ENCODE measurements around the gene NANOGP8.

Gene NANOGP8

DNA sequence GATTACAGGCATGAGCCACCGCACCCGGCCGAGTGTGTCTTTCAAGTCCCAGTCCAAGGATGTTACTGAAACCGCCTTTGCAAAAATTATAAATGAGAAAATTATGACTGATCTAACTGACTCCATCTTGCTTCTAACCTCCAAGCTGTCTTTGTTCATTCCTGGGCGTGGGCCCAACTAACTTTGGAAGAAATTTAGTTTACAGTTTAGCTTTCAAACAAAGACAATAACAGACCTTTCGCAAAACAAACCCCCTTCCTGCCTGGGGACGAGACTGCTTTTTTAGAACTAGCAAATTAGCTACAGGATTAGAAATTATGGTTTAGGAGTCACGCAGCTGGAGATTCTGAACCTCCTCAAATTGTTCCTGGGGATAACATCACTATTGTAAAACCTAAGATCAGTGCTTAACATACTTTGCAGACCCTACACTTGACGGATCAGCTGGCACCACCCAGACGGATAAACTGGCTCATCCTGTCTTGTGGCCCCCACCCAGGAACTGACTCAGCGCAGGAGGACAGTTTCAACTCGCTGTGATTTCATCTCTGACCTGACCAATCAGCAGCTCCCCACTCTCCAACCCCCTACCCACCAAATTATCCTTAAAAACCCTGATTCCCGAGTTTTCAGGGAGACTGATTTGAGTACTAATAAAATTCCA lies 23.8 kb downstream of the NANOGP8 start:
- no peak overlapping the region for H3K4me3 ChIP-seq (ENCODE audit: low read depth, low read length)

DNA sequence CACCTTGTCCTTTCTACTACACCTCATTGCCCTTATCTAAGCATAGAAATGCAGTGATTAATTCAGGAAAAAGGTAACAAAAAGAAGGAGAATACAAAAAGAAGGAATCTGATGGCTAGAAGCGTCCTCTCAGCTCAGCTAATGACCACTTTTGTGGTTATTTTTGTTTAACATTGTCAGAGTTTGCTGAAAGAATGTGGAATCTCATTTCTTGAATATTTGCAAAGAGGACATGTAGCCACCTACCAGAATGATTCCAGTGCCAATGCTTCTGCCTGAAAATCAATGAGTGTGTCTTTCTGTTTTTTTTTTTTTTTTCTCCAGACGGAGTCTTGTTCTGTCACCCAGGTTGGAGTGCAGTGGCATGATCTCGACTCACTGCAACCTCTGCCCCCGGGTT lies 24.5 kb downstream of the NANOGP8 start:
- H3K4me3 ChIP-seq (ENCODE audit: low read depth, low read length): no peak overlapping the region

DNA sequence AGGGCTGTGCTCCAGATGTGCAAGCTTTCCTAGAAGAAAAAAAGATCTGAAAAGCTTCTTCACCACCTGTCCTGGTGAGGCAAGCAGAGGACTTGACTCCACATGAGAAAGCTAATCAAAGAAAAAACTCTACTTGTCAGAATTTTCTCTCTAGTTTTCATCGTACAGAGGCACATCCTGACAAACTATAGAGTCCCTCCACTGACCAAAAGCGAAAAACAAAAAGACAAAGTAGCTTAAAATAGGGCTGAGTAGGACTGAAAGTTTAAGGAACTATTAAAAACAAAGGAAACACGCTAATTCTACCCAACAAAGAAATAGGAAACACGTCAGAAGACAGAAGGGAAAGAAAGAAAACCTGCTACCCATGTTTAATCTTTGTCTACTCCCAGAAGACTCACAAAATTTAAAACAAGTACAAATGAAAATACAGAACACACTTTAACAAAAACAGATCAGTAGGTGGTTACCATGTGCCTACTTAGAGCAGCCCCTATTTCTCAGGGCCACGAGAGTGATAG lies 26.5 kb downstream of the NANOGP8 start:
- H3K4me3 ChIP-seq (ENCODE audit: low read depth, low read length): no peak overlapping the region

DNA sequence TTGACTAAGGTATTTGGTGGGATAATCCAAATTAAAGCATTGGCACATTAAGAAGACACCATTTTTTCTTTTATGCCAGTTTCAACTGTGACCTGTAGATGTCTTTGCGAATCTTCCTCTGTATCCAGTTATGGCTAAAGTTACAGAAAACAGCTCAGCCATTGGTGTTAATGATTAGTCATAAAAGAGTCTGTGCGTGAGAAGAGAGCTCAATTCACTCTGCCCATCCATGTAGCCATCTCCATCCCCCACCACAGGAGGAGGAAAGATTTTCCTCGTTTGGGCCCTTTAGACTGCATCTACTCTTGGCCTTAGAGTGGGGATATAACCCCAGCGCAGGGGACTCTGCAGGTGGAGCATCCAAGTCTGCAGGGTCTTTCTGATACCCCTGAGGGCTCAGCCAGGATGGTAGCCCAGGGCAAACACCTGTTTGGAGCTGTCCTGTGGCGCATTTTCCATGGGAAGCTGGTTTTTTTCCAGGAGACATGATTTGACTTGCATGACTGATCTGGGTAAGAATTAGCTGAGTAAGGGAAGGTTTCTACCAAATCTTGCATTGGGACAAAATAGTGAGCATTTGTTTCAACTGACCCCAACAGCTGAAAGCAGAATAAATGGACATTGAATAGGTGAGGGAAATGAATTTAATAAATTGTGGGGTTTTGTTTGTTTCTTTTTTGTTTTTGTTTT lies 29.5 kb downstream of the NANOGP8 start:
- no peak overlapping the region for H3K4me3 ChIP-seq (ENCODE audit: low read depth, low read length)

DNA sequence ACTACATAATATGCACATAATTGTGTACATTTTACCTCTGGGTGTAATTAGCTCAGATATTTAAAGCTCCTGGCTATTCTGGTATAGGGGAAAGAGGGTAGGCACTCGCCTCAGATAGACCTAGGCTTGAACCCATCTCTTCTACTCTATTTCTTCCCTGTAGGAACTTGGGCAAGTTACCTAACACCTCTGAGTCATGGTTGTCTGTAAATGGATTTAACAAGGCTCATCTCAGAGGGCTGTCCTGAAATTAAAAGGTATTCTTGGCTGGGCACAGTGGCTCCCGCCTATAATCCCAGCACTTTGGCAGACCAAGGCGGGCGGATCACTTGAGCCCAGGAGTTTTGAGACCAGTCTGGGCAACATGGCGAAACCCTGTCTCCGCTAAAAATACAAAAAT lies 30.7 kb downstream of the NANOGP8 start:
- no peak overlapping the region for H3K4me3 ChIP-seq (ENCODE audit: low read depth, low read length)

DNA sequence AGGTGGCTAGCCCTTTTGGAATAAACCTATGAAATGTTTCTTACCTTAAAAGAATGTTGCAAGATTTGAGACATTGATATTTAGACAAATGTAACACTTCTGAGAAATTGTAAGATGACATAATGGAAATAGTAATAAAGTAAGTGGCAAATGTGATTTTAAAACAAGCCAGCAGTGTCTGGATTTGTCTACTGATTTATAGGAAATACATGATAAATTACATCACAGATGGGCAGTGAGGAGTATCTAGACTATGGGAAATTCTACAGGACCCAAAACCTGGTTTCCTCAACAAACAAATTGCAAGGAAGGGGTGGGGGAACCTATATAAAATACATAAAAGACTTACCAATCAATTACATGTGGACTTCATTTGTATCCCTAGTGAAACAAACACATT lies 37.1 kb downstream of the NANOGP8 start:
- no peak overlapping the region for H3K4me3 ChIP-seq (ENCODE audit: low read depth, low read length)

DNA sequence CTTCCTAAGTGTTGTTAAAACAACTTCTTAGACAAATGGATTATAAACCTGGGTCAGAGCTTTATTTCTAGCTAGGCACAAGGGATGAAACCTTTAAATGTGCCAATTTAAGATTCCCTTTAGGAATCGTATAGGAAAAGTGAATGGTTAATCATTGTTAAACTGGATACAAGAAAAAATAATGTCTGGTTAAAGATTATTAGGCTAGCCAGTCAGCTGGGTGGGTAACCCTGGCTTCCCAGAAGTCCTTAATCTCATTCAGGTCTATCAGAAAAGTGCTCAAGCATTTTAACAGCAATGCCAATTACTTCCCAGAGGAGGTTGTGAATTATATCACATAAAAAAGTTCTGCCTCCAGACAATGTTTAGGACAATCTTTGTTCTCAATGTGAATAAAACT lies 37.6 kb downstream of the NANOGP8 start:
- no peak overlapping the region for H3K4me3 ChIP-seq (ENCODE audit: low read depth, low read length)

DNA sequence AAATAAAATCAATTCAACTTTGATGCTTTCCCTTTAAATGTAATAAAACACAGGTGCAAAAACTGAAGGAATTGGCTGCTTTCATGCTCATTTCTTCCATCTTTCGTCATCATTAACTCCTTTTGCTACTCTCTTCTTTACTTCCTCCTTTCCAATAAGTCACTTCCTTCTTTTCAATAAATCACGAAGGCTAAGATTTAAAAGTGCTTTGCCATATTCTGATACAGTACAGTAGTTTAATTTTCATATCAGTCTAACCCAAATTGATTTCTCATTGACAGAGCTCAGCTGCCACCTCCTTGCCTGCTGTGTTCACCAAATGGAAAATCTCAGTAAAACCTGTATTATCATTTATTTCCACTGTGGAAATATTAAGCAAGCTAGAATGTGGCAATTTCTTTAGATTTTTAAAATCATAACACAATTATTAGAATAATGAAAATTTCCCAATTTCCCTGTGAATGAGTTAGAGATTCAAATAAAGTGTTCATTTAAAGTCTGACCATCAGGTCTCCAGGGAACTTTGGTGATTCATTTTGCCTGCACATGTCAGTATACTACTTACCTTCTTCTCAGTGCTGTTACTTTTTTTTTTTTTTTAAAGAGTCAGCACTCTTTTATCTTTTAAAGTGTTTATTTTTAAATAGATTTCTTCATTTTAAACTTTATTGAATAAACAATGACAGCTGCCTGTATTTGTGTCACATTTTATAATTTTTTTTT lies 41.6 kb downstream of the NANOGP8 start:
- H3K4me3 ChIP-seq (ENCODE audit: low read depth, low read length): no peak overlapping the region

DNA sequence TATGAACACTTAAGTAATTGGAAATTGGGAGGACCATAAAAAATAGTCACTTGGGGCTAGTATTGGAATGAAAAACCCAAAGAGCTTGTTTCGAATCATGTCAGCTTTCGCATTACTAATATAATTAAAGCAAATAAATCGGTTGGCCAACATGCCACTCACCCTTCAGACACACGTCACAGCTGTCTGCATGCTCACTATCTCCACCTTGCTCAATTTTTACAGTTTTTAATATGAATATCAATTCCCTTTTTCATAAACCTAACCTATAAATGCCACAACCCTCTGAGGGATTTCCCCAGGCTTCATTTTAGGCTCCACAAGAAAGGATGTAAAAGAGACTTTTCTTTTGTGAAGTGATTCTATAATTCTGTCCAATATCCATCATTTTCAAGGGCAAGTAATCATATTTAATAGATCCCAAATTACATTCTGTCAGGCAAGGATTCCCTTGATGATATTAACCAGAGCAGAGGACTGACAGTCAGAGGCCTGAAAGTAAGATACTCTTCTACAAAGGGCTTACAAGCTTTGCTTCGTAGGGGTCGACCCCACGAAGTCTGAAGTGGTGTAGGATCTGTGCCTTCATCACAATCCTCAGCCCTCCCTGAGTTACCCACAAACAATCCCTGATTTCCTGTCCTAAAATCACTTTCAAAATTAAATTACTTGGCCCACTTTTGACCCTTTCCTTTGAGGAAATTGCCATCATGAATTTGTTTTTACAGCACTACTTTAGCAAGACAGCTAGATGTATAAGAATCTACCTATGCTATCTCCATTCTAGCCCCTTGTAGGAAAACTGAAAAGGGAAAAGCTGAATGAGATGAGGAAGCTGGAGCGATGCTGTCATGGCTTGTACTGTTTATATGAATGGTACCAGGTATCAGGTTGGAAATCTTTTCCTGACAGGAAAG lies 44.5 kb downstream of the NANOGP8 start:
- H3K4me3 ChIP-seq (ENCODE audit: low read depth, low read length): no peak overlapping the region

DNA sequence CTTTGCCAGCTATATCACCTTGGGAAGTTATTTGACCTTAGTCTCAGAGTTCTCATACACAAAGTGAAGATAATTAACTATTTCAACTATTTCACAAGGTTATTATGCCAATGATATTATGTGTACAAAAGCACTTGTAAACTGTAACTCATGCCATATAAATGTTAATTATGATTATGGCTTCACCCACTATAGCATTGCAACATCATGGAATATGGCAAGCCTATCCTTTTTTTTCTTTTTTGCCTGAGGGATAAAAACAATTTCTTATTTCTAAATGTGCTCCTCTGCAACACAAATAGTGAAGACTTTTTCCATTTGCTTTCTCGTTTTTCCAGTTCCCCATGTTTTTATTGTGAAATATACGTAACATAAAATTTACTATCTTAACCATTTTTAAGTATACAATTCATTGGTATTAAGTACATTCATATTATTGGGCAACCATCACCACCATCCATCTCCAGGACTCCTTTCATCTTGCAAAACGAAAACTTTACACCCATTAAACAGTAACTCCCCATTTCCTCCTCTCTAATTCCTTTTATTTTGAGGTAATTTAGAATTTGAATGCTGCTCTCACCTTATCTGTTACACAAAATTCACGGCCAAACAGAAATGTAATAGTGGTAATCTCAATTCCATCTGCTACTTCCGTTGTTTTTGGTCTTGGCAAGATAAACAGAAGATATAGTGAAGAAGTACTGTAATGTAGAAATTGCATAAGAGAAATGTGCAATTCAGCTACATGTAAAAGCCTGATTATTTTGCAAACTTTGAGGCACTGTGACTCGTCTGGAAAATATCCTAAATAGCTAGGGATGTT lies 46.3 kb downstream of the NANOGP8 start:
- H3K4me3 ChIP-seq (ENCODE audit: low read depth, low read length): no peak overlapping the region

Measured in iPS-11a (cell line).